ENCODE data around the gene FBLN1. TPM values are rescaled to one million over a fixed set of nuclear protein-coding genes. Genes with fewer than 3 reads are reported as not detected.

FBLN1 gene
- total and polyA plus RNA-seq, 2 of the 13 experiments (the other 11 are each of a cell fraction or from before 2014, with no cell fraction given), result 37.3 to 103 TPM

- H3K4me3 ChIP-seq (replicated peaks in 1 of 3; ENCODE audit: insufficient read depth in 1 of 3, low read depth in 2 of 3, low read length in 3 of 3), result no peak overlapping the region
- intact Hi-C loops (cut with micrococcal nuclease; ENCODE audit: unreplicated experiment) (loop anchor here (10.0 kb wide), 2 partner anchors 47 to 287 kb away; partner anchors contain the start of gene FBLN1), in situ Hi-C loops (cut with HindIII; ENCODE audit: extremely low pct_ligation_motif_present, low pct_unique_long_range_greater_than_20kb) (loop anchor here (5.0 kb wide), 2 partner anchors 110 to 285 kb away; no protein-coding TSS in a partner anchor)
- no peaks in the 10 kb centered on the region for H3K79me2 ChIP-seq (ENCODE audit: insufficient read depth, low read length)
- no peak for FAIRE-seq
- TF ChIP-seq ZNF841 (CRISPR knock-in tag; IDR thresholded peaks at IDR 0.05; ENCODE audit: borderline replicate concordance) (no peak), ZKSCAN1 (IDR thresholded peaks at IDR 0.05; ENCODE audit: low read length) (0 out of 2 replicates have a peak, but pooled peaks have one; percentile 49), DNMT1 (CRISPR knock-in tag; IDR thresholded peaks at IDR 0.05) (no peak), SALL1 (CRISPR knock-in tag; IDR thresholded peaks at IDR 0.05) (peak; percentile 7; the same call in 1 of the 2 replicates), GTF3A (CRISPR knock-in tag; conservative IDR thresholded peaks at IDR 0.05) (no peak), HMG20B (CRISPR knock-in tag; conservative IDR thresholded peaks at IDR 0.05) (no peak), ZNF609 (CRISPR knock-in tag; IDR thresholded peaks at IDR 0.05; ENCODE audit: borderline replicate concordance) (no peak)
- CTCF ChIA-PET (ENCODE audit: low intra/inter-chr PET ratio, low total read pairs), result no interaction called here
- no peak overlapping the region for H3K9ac ChIP-seq (ENCODE audit: insufficient read depth, low read depth, low read length)
- H3K9me3 ChIP-seq (ENCODE audit: low read length), result no peaks in the 10 kb centered on the region
- POLR2A ChIA-PET, result no interaction called here
- H3K4me2 ChIP-seq (ENCODE audit: low read depth, low read length), result no peak overlapping the region
- DNase-seq (ENCODE audit: low spot score), result no peak
- no peaks in the 10 kb centered on the region for H3K27me3 ChIP-seq (ENCODE audit: control insufficient read depth in 1 of 2, insufficient read depth in 2 of 2, low read length in 2 of 2)
- H2AFZ ChIP-seq (ENCODE audit: low read length), result no peak overlapping the region
- BruUV-seq (replicated peaks), result no TSS peak
- H3K36me3 ChIP-seq (replicated peaks in 1 of 2; ENCODE audit: control insufficient read depth in 1 of 2, insufficient read depth in 2 of 2, low read length in 2 of 2), result peaks cover 17 to 21% of the 10 kb centered on the region in 2 experiments; a peak in 3 of 5 replicates
- ATAC-seq, result no peak
- H3K4me1 ChIP-seq (ENCODE audit: insufficient read depth, low read length), result peaks cover 31% of the 10 kb centered on the region
- no peak overlapping the region for H3K27ac ChIP-seq (ENCODE audit: extremely low read length, insufficient read depth, low read length)
- H4K20me1 ChIP-seq (ENCODE audit: insufficient read depth, low read length), result no peaks in the 10 kb centered on the region
- 90% methylated on average over 7 of the region's 12 CpGs for WGBS (ENCODE audit: low lambda C conversion rate)
Measured at GRCh38 chr22:45552017-45552411, 49.3 kb downstream of the FBLN1 start.

Data from HepG2 (cell line).